G401.6 (cell line): ENCODE data around the gene DAPP1.

Experiments
- FAIRE-seq: peaks from 2 replicates; lab custom pipeline; 2012; peaks lifted over from hg19 to GRCh38; lab: Jason Lieb, UNC

DAPP1 gene

GRCh38 chr4:99856166-99856565 is 39.5 kb downstream of the DAPP1 start:
- FAIRE-seq: no peak

GRCh38 chr4:99857307-99857706 is 40.7 kb downstream of the DAPP1 start:
- no peak for FAIRE-seq

- no peak for FAIRE-seq
Observed at GRCh38 chr4:99859618-99860017, 43.0 kb downstream of the DAPP1 start.

GRCh38 chr4:99860521-99860920 is 43.9 kb downstream of the DAPP1 start:
- FAIRE-seq: no peak

- FAIRE-seq: no peak
Observed at GRCh38 chr4:99861120-99861905, 44.7 kb downstream of the DAPP1 start.

GRCh38 chr4:99863804-99864203 is 47.2 kb downstream of the DAPP1 start:
- FAIRE-seq: no peak

- no peak for FAIRE-seq
Observed at GRCh38 chr4:99868126-99868596, 51.5 kb downstream of the DAPP1 start.

- no peak for FAIRE-seq
Observed at GRCh38 chr4:99872570-99872969, 55.9 kb downstream of the DAPP1 start.

GRCh38 chr4:99875071-99875470 is 58.4 kb downstream of the DAPP1 start:
- no peak for FAIRE-seq

GRCh38 chr4:99876946-99877345 is 60.3 kb downstream of the DAPP1 start:
- no peak for FAIRE-seq

GRCh38 chr4:99878604-99879003 is 62.0 kb downstream of the DAPP1 start:
- FAIRE-seq: no peak

- no peak for FAIRE-seq
Observed at GRCh38 chr4:99879458-99879857, 62.8 kb downstream of the DAPP1 start.

GRCh38 chr4:99885063-99885664 is 68.5 kb downstream of the DAPP1 start:
- FAIRE-seq: peak; percentile 96

GRCh38 chr4:99885687-99886086 is 69.1 kb downstream of the DAPP1 start:
- peak; percentile 48 for FAIRE-seq

GRCh38 chr4:99886146-99886545 is 69.5 kb downstream of the DAPP1 start:
- no peak for FAIRE-seq

GRCh38 chr4:99887837-99888236 is 71.2 kb downstream of the DAPP1 start:
- no peak for FAIRE-seq

- FAIRE-seq: no peak
Observed at GRCh38 chr4:99891351-99891750, 74.7 kb downstream of the DAPP1 start.

GRCh38 chr4:99893029-99893428 is 76.4 kb downstream of the DAPP1 start:
- no peak for FAIRE-seq

GRCh38 chr4:99893839-99894160 is 77.2 kb downstream of the DAPP1 start:
- no peak for FAIRE-seq

- no peak for FAIRE-seq
Observed at GRCh38 chr4:99894161-99894997, 77.8 kb downstream of the DAPP1 start, which contains the start of gene LAMTOR3. Gene LAMTOR3, minus strand, starts transcription at chr4:99894427. Its CDS starts 464 bp downstream, at chr4:99893963.

- FAIRE-seq: no peak
Observed at GRCh38 chr4:99894998-99895397, 78.4 kb downstream of the DAPP1 start.

GRCh38 chr4:99915449-99915848 is 98.8 kb downstream of the DAPP1 start:
- FAIRE-seq: no peak

- no peak for FAIRE-seq
Observed at GRCh38 chr4:99917575-99917974, 100.9 kb downstream of the DAPP1 start.
